Measurements from ENCODE around the gene DENND6B. TPM values are rescaled to one million over a fixed set of nuclear protein-coding genes. Genes with fewer than 3 reads are reported as not detected.

DENND6B gene, protein sequence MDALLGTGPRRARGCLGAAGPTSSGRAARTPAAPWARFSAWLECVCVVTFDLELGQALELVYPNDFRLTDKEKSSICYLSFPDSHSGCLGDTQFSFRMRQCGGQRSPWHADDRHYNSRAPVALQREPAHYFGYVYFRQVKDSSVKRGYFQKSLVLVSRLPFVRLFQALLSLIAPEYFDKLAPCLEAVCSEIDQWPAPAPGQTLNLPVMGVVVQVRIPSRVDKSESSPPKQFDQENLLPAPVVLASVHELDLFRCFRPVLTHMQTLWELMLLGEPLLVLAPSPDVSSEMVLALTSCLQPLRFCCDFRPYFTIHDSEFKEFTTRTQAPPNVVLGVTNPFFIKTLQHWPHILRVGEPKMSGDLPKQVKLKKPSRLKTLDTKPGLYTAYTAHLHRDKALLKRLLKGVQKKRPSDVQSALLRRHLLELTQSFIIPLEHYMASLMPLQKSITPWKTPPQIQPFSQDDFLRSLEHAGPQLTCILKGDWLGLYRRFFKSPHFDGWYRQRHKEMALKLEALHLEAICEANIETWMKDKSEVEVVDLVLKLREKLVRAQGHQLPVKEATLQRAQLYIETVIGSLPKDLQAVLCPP
- total RNA-seq (2022; extraction: Qiagen RNA extraction; ENCODE audit: low read depth) = 2.2 to 3.4 TPM (median 2.8 TPM) in 5 replicates

DNA sequence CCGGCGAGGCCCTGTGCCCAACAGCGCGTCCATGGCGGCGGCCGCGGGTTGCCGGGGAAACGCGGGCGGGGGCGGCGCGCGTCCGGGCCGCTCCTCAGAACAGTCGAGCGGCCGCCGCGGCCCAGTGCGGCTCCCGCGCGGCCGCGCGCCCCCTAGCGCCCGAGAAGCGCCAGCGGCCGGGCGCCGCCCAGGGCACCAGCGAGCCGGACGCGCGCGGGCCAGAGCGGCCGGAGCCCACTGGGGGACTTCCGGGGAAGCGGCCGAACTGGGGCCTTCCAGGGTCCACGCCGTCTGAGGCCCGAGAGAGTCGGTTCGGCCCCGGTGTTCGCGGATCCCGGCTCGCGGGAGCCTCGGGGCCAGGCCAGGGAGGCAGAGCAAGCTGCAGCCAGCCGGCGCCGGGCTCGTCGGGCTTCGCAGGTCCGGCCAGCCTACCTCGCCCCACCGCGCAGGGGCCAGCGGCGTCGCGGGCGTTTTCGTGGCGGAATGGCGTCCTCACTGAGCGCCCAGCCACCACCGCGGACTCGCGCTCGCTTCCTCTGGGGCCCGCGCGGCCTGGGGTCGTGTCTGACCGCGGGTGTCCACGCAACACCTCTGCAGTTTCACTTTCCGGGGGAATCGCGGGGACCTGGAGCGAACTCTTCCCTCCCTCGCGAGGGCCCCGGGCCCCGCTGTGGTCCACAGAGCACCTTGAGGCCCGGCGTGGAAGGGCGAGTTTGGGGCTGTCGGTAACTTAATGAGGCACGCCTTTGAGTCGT is at the start of gene DENND6B:
DENND6B (minus strand) TSS at position 57 of the 755 bp plus-strand sequence; CDS start at position 33, 24 bp downstream.

DNA sequence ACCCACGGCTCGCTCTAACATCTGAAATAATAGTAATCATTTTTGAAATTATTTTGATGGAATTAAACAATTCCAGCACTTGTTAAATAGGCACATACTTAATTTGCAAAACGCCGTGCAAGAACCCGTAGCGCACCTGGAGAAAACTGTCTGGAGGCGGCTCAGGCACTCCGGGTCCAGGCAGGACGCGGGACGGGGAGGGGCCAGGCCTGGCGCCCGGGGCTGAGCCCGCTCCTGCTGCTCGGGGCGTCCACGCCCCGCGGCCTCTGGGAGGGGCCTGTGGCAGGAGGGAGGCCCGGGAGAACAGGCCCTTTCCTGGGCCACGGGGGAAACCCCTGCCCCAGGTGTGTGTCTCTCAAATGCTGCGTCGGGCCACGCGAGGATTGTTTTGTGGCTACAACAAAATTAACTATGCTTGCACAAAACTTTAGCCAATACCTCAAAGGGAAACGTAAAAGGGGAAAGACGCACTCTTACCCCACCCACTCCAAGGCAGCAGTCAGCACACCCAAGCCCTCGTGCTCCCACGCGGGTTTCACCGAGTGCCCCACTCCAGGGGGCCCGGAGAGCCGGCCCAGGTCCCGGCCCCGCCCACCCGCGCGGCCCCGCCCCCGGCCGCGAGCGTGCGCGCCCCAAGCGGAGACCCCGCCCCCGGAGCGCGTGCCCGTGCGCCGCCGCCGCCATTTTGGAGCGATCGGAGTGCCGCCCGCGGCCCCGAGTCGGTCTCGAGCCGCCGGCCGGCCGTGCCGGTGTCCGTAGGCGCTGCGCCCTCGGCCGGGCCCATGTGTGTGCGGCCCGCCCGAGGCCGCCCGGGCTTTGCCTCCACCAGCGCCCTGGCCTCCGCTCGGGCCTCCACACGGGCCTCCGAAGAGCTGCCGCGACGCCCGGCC is 16.1 kb upstream of the DENND6B start, which contains the start of gene PPP6R2:
PPP6R2 (plus strand) TSS at position 677 of the 890 bp plus-strand sequence. CDS start 50,582 bp downstream, outside the sequence.

DNA sequence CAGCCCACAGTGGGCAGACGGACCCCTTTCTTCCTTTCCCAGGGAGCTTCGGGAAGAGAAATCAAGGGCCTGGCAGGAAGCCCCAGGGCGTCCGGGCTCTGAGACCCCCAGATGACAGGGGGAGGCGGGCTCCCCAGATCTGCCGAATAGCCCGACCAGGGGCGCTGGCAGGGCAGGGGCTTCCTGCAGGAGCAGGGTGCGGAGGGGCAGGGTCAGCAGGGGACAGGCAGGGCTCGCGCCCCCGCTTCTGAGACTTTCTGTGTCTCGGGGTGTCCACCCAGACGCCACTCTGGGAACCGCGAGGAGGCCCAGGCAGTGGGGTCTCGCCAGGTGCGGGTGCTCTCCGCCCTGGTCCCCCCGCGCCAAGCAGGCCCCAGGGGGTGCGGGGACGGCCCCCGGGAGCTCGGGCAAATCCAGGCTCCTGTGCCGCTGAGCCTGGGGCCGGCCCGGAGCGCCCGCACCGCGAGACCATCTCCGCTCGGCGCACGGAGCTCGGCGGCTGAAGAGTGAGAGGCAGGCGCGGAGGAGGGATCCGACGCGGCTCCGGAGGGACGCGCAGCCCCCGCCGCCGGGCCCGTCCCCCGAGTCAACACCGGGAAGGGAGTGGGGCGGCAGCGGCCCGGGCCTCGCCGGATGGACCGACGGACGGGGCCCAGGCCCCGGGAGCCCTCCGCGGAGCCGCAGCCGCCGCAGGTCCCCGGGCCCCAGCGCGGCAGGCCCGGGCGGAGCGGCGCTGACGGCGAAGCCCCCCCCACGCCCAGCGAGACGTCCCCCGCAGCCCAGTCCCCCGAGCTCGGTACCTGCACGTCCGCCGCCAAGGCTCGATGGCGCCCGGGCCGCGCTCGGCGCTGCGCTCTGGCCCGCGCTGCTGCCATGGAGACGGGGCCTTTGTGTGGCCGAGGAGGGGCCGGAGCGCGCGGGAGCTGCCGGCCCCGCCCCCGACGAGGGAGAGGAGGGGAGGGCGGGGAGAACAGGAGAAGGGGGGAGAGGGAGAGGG is 19.8 kb downstream of the DENND6B start, which contains the start of gene PLXNB2:
PLXNB2 (minus strand) TSS at position 894 of the 997 bp plus-strand sequence. CDS start 17,062 bp downstream, outside the sequence.

DNA sequence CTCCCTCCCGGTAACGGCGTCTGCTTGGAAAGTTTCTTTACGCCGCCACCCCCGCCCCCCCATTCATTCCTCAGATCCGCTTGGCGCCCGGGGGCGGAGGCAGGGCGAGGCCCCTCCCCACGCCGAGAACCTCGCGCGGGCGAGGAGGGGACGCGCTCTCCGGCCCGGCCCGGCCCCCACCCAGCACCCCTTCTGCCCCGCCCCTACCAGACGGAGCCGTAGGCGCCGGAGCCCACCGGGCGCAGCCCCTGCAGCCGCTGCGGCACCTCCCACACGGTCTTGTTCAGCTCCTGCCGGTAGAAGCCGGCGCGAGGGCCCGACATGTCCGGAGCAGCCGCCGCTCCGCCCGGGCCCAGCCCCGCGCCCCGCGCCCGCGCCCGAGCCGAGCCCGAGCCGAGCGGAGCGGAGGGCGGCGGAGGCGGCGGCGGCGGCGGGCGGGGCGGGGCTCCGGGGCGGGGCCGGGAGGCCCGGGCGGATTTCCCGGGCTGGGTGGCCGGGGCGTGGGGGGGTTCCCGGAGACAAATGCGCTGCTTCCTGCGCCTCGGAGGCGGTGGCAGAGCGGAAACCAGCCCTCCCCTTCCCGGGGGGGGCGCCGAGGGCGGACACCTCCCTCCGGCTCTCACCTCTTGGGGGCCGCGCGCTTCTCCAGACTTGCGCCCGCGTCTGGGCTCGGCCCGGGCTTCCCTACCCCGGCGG is 56.7 kb downstream of the DENND6B start, which contains the start of gene MAPK11:
MAPK11 (minus strand) TSS at position 411 of the 696 bp plus-strand sequence; CDS start at position 323, 88 bp downstream.

DNA sequence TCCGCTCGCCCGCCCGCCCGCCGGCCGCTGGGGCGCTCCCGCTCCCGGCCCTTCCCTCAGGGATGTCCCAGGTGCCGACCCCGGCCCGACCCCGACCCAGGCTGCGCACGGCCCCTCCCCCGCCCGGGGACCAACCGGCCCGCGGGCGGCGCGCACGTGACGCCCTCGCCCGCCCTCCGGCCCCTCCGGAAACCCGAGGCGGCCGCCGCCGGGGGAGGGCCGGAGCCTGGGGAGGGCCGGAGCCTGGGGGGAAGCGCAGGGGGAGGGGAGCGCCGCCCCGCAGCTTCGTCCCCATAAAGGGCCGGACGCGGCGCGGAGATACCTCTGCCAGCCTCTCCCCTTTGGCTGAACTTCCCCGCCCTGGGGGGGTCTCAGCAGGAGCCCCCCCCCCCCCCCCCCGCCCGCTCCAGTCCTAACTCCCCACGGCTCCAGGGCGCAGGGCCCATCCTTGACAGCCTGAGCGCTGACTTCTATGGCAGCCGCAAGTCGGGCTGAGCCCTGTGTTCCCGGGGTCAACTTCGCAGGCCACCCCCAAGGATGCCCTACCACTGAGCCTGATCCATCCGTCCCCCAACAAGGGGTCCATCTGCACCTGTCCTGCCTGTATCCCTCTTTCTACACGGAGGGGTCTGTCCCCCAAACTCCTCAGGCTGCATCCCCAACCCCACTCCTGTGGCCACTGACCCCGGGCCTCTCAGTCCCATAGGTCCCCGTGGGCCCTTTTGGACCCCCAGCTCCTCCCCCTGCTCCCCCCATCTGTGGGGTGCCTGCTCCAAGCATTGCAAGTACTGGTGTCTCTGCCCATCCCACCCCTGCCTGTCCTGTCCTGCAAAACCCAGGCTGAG is 65.0 kb downstream of the DENND6B start, which contains the start of gene MAPK12:
MAPK12 (minus strand) TSS at position 69 of the 845 bp plus-strand sequence. CDS start 174 bp downstream, outside the sequence.

Other genes with a start within 250 kb of the DENND6B start
- gene MLC1, start 241.6 kb downstream of the DENND6B start, total RNA-seq (2022; extraction: Qiagen RNA extraction; ENCODE audit: low read depth) = 0.06 to 0.07 TPM (median 0.07 TPM) in 3 of 5 replicates, not detected in the others
- gene MOV10L1, start 237.0 kb downstream of the DENND6B start, total RNA-seq (2022; extraction: Qiagen RNA extraction; ENCODE audit: low read depth) = not detected in 5 replicates
- 6.2 to 7.7 TPM (median 7.0 TPM) in 5 replicates for gene PANX2, start 156.3 kb downstream of the DENND6B start, total RNA-seq (2022; extraction: Qiagen RNA extraction; ENCODE audit: low read depth)
- gene TRABD, start 141.1 kb downstream of the DENND6B start, total RNA-seq (2022; extraction: Qiagen RNA extraction; ENCODE audit: low read depth) = 23.5 to 41.4 TPM (median 35.1 TPM) in 5 replicates
- gene SELENOO, start 126.0 kb downstream of the DENND6B start, total RNA-seq (2022; extraction: Qiagen RNA extraction; ENCODE audit: low read depth) = 13.1 to 22.1 TPM (median 17.1 TPM) in 5 replicates
- 7.2 to 13.0 TPM (median 9.8 TPM) in 5 replicates for gene TUBGCP6, start 82.0 kb downstream of the DENND6B start, total RNA-seq (2022; extraction: Qiagen RNA extraction; ENCODE audit: low read depth)
- 7.9 to 14.0 TPM (median 12.2 TPM) in 5 replicates for gene HDAC10, start 75.7 kb downstream of the DENND6B start, total RNA-seq (2022; extraction: Qiagen RNA extraction; ENCODE audit: low read depth)
- gene MAPK12, start 65.3 kb downstream of the DENND6B start, total RNA-seq (2022; extraction: Qiagen RNA extraction; ENCODE audit: low read depth) = 18.0 to 24.9 TPM (median 23.4 TPM) in 5 replicates
- gene MAPK11, start 56.6 kb downstream of the DENND6B start, total RNA-seq (2022; extraction: Qiagen RNA extraction; ENCODE audit: low read depth) = 4.5 to 7.4 TPM (median 7.0 TPM) in 5 replicates
- 93.1 to 128 TPM (median 108 TPM) in 5 replicates for gene PLXNB2, start 19.4 kb downstream of the DENND6B start, total RNA-seq (2022; extraction: Qiagen RNA extraction; ENCODE audit: low read depth)
- gene PPP6R2, start 16.3 kb upstream of the DENND6B start, total RNA-seq (2022; extraction: Qiagen RNA extraction; ENCODE audit: low read depth) = 9.3 to 13.6 TPM (median 13.2 TPM) in 5 replicates
- gene SBF1, start 148.0 kb upstream of the DENND6B start, total RNA-seq (2022; extraction: Qiagen RNA extraction; ENCODE audit: low read depth) = 17.7 to 27.3 TPM (median 24.6 TPM) in 5 replicates
- 0.49 to 0.87 TPM (median 0.50 TPM) in 5 replicates for gene ADM2, start 154.5 kb upstream of the DENND6B start, total RNA-seq (2022; extraction: Qiagen RNA extraction; ENCODE audit: low read depth)
- 0.05 TPM in 1 of 5 replicates, not detected in the others for gene MIOX, start 159.8 kb upstream of the DENND6B start, total RNA-seq (2022; extraction: Qiagen RNA extraction; ENCODE audit: low read depth)
- gene LMF2, start 180.7 kb upstream of the DENND6B start, total RNA-seq (2022; extraction: Qiagen RNA extraction; ENCODE audit: low read depth) = 30.4 to 50.1 TPM (median 44.1 TPM) in 5 replicates
- gene NCAPH2, start 181.2 kb upstream of the DENND6B start, total RNA-seq (2022; extraction: Qiagen RNA extraction; ENCODE audit: low read depth) = 33.4 to 40.4 TPM (median 37.2 TPM) in 5 replicates
- 1.9 to 6.1 TPM (median 4.8 TPM) in 5 replicates for gene SCO2, start 198.6 kb upstream of the DENND6B start, total RNA-seq (2022; extraction: Qiagen RNA extraction; ENCODE audit: low read depth)
- 11.3 to 21.2 TPM (median 18.6 TPM) in 5 replicates for gene TYMP, start 203.0 kb upstream of the DENND6B start, total RNA-seq (2022; extraction: Qiagen RNA extraction; ENCODE audit: low read depth)
- 0.02 to 0.05 TPM (median 0.05 TPM) in 3 of 5 replicates, not detected in the others for gene KLHDC7B, start 218.9 kb upstream of the DENND6B start, total RNA-seq (2022; extraction: Qiagen RNA extraction; ENCODE audit: low read depth)
- gene SYCE3, start 235.9 kb upstream of the DENND6B start, total RNA-seq (2022; extraction: Qiagen RNA extraction; ENCODE audit: low read depth) = 0.25 to 0.75 TPM (median 0.46 TPM) in 3 of 5 replicates, not detected in the others

Measured in A549 treated with CpdA at 1 μM for 4 hours (cell line).